ENCODE results near the gene GMDS.
"Not testable (repeated sequence)": the region's sequence is repeated elsewhere in the genome, so short reads cannot be mapped to it uniquely, and the experiment has no call there.

GMDS gene

DNA sequence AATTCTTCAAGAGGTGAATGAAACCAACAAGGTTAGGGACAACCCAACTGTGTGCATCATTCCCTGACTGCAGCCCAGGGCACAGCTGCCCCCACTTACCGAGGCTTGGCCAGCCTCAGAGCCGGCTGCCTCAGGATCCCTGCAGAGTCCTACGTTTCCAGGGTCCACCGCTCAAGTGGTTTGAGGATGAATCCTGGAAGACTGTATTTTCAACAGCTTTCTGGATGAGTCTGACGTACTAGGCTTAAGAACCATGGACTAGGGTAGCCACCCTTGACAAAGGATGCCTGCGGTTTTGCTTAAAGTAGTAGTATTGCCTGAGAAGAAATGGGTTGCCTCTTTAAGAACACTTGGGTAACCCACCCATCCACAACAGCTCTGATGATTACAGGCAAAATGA lies 534.3 kb downstream of the GMDS start:
- DNase-seq (ENCODE audit: low read depth in 2 of 2): no peak

GRCh38 chr6:1709234-1709641 lies 536.2 kb downstream of the GMDS start:
- no peak for DNase-seq (ENCODE audit: low read depth in 2 of 2)

DNA sequence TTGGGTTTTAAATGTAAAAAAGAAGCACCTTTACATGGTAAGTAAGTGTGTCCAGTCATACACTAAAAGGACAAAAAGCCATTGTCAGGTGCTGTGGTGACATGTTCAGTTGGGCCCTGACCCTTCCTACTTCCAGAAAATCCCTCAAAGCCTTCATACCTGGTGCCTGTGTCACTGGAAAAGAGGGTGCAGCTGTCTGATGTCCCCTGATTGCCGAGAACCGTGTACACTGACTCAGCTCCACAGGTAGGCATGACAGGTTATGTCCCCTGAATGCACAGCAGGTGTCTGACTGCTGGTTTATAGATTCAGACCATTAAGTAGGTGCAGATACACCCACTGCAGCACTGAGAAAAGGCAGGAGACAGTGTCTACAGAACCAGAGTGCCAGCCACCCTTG lies 536.6 kb downstream of the GMDS start:
- DNase-seq (ENCODE audit: low read depth in 2 of 2): no peak

DNA sequence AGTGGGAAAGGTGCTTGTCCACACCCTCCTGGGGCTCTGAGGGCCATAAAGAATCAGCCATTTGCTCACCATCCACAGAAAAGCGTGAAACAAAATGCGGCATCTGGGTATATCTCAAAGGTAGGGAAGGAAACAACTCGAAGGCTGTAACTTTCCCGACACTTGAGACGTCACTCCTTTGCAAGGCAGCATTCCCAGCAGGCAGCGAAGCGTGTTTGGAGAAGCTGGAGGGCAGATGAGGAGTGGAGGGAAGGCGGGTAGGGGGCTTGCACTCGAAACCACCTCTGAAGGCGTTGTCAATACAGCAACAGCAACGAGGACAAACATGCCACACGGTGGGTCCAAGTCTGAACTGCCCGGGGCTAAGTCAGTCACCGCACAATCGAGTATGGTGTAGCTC lies 537.3 kb downstream of the GMDS start:
- DNase-seq (ENCODE audit: low read depth in 2 of 2): no peak

GRCh38 chr6:1705630-1706029 lies 539.8 kb downstream of the GMDS start:
- DNase-seq (ENCODE audit: low read depth in 2 of 2): no peak

- no peak for DNase-seq (ENCODE audit: low read depth in 2 of 2)
Observed at GRCh38 chr6:1705183-1705582, 540.2 kb downstream of the GMDS start.

- DNase-seq (ENCODE audit: low read depth in 2 of 2): no peak
Observed at GRCh38 chr6:1704711-1705110, 540.7 kb downstream of the GMDS start.

DNA sequence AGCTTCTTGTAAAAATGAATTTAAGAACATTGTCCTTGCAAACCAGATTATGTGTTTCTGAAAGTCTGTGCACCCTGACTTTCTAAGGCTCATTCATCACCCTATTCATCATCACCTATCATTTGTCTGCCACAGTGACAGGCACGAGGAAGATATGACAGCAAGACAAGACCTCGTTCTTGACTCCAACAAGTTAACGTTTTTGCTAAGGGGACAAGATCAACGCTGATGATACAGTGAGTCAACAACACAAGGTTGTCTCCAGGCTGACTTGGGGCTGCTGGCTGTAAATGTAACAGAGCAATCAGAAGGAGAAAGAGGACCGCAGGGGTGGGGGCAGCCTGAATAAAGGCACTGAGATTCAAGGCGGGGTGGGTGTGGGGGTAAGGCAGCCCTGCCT lies 541.5 kb downstream of the GMDS start:
- DNase-seq (ENCODE audit: low read depth in 2 of 2): no peak

DNA sequence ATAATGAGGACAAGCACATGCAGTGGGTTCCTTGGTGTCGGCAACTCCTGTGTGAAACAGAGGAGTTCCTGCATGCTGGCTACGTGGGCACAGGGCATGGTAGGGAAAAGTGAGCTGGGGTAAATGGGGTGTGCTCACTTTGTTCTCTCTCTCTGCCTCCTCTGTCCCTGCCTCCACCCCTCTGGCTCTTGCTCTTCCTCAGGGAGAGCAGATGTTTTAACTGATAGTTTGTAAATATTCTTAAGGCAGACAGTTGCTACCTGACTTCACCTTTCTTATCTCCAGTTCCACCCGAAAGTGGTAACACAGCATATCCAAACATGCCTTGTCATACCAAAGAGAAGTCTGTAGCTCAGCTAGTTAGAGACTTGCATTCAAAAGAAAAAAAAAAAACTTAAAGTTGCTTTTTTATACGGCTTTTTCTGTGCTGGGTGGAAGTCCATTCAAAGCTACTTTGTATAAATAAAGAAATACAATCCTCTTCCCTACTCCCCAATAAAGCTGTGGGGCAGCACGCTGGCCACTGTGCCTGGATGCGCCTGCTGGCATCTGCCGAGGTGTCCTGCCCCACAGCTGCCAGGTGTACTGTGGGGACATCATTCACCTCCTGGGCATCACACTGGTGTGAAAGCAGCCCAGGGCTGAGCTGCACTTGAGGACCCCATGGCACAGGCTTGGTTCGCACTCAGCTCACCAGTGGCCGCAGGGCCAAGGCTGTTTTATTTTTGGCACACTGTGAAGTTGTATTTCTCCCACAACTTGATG lies 542.1 kb downstream of the GMDS start:
- no peak for DNase-seq (ENCODE audit: low read depth in 2 of 2)

GRCh38 chr6:1702580-1703051 lies 542.8 kb downstream of the GMDS start:
- DNase-seq (ENCODE audit: low read depth in 2 of 2): no peak

DNA sequence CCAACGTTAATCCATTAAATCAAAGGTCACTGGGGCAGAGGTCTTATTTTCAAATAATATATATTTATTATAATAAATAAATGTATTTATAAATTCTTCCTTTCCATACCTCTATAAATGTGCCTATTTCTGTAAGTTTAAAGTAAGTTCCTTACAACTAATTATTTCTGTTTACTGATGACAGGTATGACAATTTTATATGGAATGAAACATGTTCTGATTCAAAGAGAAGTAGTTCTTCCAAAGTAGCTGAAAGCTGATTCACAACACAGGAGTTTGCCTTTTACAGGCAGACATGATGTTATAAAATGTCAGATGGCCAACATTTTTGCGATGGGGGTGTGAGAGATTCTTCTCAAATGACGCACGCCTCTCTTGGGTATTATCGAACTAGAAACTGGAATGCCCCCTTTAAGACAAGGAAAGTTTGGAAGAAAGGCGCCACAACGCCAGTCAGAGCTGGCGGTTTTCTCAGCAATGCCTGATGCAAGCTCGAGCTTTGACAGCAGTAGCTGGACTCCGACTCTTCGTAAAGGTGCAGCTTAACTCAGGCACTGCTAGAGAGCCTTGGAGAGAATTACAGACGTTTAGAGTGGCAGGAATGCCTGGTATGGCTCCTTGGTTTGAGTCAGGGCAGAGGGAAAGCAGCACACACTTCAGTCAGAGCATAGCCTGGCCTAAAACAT lies 543.6 kb downstream of the GMDS start:
- no peak for DNase-seq (ENCODE audit: low read depth in 2 of 2)

GRCh38 chr6:1700278-1700967 lies 545.0 kb downstream of the GMDS start:
- no peak for DNase-seq (ENCODE audit: low read depth in 2 of 2)

- DNase-seq (ENCODE audit: low read depth in 2 of 2): no peak
Observed at GRCh38 chr6:1698527-1698926, 546.9 kb downstream of the GMDS start.

DNA sequence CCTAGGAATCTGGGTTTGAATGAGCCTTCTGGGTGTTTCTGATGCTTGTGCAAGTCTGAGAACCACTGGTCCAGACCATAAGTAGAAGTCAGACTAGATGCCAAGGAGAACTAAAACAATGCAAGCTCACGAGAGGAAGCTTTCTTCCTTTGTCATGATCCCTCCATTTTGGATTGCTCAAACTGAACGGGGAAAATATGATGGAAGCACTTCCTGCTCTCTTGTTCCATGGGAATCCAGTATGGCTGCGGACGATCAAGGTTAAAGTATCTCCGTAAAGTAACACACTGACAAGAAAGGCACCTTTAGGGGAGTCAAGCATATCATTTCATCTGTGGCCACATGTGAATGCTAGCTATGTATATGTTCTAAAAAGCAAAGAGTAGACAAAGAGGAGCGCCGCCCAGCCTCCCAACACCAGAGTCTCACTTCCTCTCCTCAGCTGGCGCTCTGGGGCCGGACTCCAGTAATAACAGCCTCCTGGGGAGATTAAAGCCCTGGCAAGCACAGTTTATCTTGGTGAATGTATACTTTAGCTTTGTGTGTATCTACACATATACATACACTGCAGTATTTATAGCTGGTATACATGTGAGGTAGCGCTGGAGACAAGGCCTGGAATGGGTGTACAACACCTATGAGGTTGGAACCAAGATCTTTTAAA lies 547.6 kb downstream of the GMDS start:
- no peak for DNase-seq (ENCODE audit: low read depth in 2 of 2)

GRCh38 chr6:1696463-1696850 lies 548.9 kb downstream of the GMDS start:
- no peak for DNase-seq (ENCODE audit: low read depth in 2 of 2)

GRCh38 chr6:1695546-1696462 lies 549.6 kb downstream of the GMDS start:
- DNase-seq (ENCODE audit: low read depth in 2 of 2): no peak

- not testable (repeated sequence) for DNase-seq (ENCODE audit: low read depth in 2 of 2)
Observed at GRCh38 chr6:1691828-1692227, 553.6 kb downstream of the GMDS start.

- DNase-seq (ENCODE audit: low read depth in 2 of 2): not testable (repeated sequence)
Observed at GRCh38 chr6:1690656-1691055, 554.7 kb downstream of the GMDS start.

DNA sequence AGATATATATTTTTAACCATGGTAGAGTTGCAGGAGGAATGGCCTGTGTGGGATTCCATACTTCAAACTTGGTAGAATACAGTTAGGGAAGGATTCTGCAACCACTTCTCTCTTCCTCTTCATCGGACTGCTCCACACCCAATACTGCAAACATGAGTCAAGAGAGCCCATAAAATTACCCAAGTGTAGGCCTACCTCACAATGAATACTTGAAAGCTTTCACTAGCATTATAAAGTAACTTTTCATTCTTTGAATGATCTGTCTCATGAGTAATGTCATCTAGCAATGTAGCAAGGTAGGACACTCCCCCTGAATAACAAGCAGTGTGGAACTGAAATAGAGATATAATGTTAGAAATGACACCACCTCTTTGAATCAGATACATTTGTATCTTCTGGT lies 556.3 kb downstream of the GMDS start:
- no peak for DNase-seq (ENCODE audit: low read depth in 2 of 2)

DNA sequence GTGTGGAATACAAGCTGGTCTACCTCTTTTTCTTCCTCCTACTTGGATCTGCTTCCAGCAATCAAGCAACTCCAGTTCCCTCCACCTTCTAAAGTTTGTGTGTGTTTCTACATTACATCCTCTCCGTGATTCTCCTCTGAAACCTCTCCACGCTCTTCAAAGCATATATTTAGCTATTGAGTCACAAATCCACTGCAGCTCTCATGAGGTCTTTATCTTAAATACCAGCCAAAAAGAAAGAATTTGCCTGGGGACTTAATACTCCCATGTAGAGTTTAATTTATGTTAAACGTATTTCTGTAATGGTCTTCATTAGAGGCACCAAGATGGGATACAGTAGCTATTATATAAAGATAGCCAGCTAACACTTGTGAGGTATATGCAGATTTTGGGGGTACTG lies 557.0 kb downstream of the GMDS start:
- no peak for DNase-seq (ENCODE audit: low read depth in 2 of 2)

GRCh38 chr6:1687402-1687801 lies 558.0 kb downstream of the GMDS start:
- no peak for DNase-seq (ENCODE audit: low read depth in 2 of 2)
